ENCODE data around the gene ARHGAP23.

ARHGAP23 gene

DNA sequence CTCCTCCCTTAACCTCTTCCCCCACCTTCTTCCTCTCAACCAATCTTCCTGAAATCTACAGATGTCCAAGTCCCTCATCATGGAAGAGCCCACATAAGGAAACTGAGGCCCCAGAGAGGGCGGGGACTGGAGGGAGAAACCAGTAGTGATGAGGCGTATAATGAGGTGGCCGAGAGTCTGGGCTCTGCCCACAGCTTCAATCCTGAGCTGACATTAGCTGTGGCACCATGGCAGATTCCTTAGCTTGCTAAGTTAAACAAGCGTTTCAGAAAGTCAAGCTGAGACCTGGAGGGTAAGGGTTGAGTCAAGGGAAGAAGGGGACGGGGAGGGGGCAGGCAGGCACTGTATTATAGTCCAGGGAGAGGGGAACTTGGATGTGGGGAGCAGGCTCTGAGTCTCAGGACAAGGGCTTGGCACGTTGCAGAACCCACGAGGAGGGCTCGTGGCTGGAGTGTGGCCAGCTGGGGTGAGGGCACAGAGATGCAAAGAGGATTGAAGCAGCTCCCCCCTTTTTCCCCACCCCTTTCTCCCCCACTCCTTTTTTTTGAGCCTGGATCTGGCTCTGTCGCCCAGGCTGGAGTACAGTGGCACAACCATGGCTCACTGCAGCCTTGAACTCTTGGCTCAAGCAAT, 13.3 kb downstream of the ARHGAP23 start:
- DNase-seq (ENCODE audit: low read depth), result no peak

DNA sequence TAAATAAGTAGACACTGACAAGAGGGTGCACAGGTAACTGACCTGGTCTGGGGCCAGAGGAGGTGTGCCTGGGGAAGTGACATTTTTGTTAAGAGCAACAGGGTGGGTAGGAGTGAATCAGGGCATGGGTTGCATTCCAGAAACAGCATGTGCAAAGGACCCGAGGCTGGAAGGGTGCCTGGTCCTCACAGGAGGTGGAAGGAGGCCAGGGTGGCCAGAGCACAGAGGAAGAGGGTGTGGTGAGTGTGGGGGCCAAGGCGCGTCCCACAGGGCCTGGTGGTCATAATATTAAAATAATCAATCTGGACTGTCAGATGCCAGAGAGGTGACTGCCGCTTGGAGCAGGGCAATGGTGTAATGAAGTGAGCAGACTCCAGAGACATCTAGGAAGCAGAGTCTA, 14.3 kb downstream of the ARHGAP23 start:
- DNase-seq (ENCODE audit: low read depth), result no peak

DNA sequence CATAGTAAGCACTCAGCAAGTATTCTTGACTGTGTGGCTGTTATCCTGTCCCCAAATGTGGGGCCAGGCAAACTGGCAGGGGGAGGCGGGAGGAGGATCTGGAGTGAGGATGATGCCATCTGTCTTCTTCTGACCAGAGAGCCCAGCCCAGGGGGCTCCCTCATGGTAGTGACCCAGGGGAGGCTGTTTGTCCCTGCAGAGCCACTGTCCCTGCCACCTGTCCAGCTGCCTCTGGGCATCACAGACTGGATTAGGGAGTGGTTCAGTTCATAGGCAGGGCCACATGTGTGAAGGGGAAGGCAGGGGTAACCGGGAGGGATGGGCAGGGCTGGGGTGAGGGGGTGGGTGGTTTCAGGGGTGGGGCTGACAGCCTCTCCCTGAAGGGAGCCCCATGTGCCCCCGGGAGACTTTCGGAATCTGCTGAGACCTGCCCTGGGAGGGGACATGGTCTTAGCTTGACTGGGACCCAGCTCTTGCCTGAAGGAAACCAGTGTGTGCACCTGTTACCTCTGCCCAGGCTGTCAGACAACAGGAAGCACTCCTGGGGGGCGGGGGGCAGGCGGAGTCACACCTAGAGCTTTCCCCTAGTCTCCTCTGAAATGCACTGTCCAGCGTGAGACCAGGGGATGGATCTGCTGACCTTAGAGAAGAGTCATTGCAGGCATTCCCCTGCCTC, 15.2 kb downstream of the ARHGAP23 start:
- DNase-seq (ENCODE audit: low read depth), result no peak

DNA sequence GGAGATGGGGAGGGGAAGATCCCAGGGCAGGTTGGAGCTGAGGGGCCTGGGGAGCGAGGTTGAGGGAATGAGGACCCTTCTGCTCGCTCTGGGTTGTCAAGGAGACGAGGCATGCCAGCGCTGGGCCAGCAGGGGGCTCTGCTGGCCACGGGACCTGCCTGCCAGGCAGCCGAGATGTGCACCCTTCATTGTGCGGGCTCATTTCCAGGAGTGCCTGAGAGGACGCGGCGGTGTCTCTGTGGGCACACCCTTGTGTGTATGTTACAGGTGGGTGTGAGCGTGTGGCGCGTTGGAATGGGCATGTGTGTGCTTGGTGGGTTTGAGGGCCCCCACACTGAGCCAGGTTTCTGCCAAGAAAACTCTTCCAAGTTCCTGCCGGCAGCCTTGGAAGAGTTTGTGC, 15.9 kb downstream of the ARHGAP23 start:
- DNase-seq (ENCODE audit: low read depth), result peak; percentile 42

DNA sequence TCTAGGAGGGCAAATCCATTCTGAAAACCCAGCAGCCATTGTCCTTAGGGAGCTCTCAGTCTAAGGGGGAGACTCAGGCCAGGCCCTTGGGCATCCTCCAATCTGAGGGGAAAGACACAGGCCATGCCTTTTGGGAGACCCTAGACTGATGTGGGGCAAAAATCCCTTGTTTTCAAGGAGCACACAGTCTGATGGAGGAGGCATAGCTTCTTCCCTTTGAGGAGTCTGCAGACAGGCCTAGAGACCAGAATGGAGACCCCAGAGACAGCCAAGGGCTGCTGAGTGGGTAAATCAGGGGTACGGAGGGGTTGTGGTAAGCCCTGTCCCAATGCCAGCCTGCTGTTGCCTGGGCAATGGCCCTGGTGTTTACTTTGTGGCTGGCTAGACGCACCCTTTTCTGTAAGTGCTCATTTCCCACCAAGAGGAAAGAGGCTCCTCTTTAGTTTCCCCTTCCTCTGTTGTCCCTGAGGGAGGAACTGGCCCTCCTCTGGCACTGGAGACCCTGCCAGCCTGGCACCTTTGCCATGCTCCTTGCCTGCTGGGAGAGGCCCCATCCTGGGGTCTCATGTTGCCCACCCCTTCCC, 19.3 kb downstream of the ARHGAP23 start:
- no peak for DNase-seq (ENCODE audit: low read depth)

DNA sequence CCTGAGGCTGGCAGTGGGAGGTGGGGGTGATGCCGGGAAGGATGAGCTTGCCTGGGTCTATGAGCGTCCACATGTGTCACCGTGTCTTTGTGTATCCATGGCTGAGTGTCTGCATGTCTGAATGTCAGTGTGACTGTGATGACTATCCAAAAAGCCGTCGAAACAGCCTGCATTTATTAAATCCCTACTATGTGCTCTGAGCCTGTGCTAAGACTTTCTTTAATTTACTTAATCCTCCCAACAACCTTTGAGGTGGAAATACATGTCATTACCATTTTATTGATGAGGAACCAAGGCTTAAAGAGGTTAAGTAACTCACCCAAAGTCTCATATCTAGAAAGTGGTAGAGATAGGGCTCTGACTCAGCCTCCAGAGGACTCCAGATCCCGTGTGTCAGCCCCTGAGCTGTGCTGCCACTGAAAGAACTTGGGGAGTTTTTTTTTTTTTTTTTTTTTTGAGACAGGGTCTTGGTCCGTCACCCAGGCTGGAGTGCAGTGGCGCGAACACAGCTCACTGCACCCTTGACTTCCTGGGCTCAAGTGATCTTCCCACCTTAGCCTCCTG, 20.0 kb downstream of the ARHGAP23 start:
- no peak for DNase-seq (ENCODE audit: low read depth)

DNA sequence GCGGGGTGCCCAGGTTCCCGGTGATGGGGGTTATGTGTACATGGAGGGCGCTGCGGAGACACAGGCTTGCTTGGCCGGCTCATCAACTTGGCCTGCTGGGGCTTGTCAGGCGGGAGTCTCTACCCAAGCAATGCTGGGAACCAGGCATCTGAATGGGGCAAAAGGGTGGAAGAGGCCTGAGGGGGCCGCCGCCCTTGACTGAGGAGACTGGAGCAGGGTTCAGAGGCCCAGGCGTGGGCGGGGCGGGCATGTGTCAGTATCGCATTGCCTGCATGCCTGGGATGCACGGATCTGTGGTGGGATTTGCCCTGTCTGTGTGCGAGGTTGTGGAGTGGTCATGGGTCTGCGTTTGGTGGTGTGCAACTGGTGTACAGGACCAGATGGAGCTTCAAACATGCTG, 21.1 kb downstream of the ARHGAP23 start:
- no peak for DNase-seq (ENCODE audit: low read depth)

DNA sequence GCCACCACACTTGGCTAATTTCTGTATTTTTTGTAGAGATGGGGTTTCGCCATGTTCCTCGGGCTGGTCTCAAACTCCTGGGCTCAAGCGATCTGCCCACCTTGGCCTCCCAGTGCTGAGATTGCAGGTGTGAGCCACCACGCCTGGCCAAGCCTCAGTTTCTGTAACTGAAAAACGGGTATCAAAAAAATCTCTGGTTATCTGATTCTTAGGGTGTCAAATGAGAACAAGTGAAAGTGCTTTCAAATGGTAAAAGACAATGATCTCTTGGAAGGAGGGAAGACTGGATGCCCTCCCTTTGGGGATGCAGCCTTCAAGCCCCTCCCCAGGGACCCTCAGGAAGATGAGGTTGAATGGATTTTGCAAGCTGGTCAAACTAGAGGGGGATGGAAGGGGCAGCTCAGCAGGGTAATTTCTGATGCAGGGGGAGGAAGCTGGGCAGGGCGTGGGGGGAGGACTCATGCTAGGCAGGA, 22.3 kb downstream of the ARHGAP23 start:
- DNase-seq (ENCODE audit: low read depth), result no peak

DNA sequence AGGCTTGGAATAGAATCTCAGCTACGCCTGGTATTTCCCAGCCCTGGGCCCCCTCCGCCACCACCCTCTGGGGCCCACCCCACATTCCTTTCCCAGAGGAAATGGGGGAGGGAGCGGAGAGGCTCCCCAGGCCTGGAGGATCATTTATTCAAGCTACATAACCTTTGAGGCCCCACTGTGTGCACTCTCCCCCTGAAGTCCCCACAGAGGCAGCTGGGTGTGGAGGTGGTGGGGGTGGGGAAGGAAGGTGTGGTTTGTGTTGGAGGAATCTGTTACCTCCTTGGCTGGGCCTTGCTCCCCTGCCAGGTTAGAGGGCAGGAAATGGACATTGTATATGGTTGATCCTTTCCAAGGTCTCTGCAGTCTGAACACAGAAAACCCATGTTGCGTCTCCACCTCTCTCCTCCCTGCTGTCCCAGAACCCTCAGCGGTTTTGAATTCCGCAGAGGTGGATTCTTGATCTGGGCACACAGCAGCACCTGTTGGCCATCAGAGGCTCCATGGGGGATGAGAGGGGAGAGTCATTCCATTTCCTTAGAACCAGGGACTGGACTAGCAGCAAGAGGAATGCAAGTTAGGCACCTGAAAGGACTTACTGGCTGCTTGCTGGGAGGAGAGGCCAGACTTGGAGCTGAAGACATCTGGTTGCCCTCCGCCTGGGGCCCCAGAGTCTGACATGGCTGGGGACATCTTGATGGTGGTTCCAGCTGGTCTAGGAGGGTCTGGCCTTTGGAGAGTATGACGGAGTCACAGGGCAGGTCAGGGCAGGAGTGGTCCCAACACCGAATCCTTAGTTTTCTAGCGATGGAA, 23.0 kb downstream of the ARHGAP23 start:
- DNase-seq (ENCODE audit: low read depth), result no peak

DNA sequence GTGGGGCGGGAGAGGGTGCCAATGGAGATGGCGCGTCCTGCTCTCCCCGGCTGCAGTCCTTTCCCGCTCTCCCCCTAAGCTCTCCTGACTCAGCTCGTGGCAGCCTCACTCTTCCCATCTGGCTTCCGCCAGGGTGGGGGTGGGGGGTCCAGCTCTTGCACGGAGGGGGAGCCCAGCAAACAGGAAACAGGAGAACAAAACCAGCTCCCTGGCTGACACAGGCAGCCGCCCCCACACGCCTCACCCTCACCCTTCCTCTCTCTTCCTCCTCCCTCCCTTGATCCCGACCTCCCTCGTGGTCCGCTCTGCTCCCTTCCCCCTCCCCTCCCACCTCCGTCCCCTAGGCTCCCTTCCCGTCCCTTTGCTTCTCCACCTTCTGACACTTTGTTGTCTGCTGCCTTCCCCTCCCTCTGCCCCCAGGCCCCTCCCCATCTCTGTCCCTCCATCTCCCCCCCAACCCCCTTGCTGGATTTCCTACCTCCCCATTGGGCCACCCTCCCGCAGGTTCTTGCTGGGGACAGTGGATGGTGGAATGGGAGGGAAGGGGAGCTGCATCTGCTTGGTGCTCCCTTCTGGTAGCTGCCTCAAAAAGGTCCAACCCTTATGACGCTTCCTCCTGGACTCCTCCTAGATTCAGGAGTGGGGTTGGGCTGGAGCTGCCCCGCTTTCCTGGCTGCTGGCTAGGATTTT, 23.7 kb downstream of the ARHGAP23 start:
- DNase-seq (ENCODE audit: low read depth), result no peak

DNA sequence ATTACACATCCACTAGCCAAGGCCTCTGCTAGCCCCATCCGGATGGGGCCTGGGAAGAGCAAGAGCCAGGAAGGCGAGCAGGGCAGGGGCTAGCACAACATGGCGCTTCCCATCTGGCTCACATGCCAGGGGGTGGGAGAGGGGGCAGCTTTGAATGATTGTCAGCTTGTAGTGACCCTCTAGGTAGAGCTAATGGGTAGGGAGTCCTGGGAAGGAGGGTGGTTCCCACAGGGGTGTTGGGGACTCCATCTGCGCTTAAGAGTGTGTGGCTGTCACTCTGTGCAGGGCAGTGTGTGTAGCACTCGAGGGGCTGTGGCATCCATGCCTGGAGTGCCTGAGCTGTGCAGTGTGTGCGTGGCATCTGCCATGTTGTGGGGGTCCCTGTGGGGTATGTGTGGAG, 24.5 kb downstream of the ARHGAP23 start:
- DNase-seq (ENCODE audit: low read depth), result no peak

DNA sequence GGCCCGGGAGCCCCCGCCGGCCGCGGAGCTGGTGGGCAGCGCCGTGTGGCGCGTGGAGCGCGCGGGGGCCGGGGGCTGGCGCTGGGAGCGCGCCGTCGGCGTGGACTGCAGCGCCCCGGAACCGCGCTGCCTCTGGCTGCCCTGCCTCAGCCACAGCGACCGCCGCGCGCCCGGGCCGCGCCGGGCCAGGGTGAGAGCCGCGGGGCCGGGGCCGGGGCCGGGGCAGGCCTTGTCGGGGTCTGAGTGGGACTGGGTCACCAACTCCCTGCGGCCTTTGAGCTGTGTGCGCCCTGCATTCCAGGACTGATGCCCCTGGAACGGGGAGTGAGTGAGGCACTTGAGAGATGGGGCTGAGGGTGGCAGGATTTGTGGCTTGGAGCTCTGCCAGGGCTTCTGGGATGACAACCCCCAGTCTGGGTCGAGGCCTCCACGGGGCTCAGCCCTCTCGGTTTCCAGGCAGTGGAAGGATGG, 25.7 kb downstream of the ARHGAP23 start:
- no peak for DNase-seq (ENCODE audit: low read depth)

DNA sequence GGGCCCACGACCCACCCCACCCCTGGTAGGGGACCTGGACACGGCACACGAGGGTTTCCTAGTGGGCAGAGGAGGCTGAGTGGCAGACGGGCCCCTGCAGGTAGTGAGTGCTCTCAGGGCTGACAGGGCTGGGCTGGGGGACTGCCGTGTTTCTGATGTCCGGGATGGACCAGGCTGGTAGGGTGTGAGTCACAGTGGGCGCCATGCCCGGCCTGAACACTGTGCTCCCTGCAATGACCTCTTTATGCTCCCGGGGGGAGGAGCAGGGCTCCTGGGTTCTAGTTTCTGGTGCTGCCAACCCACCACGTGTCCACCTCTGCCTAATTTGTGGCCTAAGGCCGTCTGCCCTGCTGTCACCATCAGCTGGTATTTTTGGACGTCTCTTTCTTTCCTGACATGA, 26.3 kb downstream of the ARHGAP23 start:
- no peak for DNase-seq (ENCODE audit: low read depth)

DNA sequence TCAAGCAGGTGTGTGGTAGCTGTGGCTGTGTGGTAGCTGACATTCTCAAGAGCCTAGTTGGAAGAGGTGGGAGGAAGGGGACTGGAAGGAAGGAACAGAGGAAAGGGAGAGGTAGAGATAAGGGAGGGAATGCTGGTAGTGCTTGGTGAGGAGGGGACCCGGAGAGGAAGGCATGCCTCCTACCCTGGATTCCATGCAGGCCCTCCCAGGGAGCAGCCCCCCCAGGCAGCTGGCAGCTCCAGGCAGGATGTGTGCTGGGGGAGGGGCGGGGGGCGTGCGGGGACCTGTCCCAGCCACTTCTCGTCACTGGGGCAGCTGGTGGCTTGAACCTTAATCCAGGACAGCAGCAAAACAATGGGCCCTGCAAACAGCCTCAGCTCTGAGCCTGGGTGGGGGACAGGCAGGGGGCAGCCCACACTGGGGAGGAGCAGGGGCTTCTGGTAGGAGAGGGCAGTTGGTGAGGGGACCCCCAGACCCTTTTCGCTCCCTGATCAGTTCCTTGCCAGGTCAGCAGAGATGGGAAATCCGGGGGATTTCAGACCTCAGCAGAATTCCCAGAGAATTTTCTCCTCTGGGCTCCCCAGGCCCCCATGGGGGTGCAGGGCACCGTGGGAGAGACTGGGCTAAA, 27.1 kb downstream of the ARHGAP23 start:
- DNase-seq (ENCODE audit: low read depth), result no peak

DNA sequence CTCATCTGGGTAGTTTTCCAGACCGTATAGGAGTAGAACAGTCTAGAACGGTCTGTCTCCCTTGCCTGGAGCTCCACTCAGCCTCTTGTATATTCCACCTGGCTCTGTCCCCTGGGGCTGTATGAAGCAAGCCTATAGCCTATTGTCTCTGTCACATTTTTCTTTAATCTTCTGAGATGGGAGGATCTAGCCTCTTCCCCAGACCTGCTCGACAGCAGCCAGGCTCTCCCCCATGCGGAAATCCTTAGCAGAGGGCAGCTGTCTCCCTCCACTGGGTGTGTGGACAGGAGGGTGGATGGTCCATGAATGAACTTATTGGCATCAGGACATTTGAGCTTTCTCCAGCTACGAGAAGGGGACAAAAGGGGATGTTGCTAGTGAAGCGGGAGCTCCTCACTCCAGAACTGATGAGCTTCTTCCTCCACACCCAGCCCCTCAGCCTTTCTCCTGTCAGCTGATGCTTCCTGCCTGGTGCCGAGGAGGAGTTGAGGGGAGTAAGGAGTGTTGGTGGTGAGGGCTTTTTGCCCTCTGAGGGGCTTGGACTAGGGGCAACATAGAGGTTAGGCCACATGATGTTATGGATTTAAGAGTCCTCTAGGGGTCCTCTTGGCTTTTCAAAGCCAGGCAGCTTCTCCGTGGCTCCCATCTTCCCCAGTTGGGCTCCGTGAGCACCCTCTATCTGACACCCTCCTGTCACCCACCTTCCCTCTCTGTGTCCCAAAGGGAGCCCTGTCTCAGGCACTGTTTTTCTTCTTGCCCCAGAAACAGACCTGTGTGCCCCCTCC, 28.0 kb downstream of the ARHGAP23 start:
- DNase-seq (ENCODE audit: low read depth), result no peak

DNA sequence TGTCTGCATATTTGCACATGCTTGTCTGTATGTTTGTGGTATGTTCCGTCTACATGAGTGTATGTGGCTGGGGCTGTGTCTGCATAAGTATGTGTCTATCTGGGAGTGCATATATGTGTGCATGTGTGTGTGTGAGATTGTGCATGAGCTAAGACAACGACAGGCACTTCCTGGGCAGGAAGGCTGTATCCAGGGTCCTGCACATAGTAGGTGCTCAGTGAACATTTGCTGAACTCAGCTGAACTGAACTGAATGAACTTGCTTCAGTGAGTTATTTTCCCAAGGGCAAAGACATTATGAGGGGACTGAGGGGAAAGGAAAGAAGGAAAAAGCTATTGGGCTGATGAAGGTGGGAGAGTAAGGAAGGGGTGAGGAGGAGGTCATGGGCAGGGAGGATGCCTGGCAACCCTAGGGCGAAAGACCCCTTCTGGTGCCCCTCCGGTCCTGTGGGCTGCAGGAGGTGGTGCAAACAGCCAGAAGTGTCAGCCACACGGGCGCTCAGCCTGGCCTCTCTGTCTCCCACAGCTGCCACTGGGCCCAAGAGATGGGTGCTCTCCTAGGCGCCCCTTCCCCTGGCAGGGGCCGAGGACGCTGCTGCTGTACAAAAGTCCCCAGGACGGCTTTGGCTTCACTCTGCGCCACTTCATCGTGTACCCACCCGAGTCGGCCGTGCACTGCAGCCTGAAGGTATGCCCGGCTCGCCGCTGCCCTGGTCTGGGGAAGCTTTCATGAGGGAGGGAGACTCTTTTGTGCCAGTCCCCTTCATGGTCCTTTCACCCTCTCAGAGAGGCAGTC, 29.5 kb downstream of the ARHGAP23 start:
- DNase-seq (ENCODE audit: low read depth), result no peak

DNA sequence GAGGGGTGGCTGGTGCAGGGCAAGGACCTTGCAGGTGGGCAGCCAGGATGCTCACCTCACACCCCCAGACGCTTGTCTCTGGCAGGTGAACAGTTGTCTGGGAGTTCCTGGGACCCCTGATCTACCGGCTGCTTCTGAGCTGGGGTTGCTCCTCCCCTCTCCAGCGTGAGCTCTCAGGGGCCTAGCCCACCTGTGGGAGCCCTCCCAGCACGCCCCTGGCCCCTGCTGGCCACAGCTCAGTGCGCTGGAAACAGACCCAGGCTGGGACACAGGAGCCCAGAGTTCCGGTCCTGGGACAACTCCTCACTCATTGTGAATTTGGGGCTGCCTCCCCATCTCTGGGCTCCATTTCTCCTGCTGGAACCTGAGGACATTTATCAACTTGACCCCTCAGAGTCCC, 30.3 kb downstream of the ARHGAP23 start:
- no peak for DNase-seq (ENCODE audit: low read depth)

DNA sequence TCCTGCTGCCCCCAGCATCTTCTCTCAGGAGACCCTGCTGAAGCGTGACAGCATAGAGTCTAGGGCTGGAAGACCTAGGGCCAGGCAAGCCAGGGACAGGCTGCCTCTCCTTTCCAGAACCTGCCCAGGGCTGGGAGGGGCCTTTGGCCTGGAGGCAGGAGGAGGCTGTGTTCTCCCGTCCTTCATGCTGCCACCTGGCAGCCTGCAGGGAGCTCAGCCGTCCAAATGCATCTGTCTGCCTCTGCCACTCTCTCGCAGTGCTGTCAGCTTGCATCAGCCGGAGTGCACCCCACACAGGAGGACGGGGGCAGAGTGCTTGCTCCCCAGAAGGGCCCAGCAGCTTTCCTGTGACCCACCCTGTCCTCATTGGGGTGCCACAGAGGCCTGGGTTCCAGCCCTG, 31.3 kb downstream of the ARHGAP23 start:
- no peak for DNase-seq (ENCODE audit: low read depth)

DNA sequence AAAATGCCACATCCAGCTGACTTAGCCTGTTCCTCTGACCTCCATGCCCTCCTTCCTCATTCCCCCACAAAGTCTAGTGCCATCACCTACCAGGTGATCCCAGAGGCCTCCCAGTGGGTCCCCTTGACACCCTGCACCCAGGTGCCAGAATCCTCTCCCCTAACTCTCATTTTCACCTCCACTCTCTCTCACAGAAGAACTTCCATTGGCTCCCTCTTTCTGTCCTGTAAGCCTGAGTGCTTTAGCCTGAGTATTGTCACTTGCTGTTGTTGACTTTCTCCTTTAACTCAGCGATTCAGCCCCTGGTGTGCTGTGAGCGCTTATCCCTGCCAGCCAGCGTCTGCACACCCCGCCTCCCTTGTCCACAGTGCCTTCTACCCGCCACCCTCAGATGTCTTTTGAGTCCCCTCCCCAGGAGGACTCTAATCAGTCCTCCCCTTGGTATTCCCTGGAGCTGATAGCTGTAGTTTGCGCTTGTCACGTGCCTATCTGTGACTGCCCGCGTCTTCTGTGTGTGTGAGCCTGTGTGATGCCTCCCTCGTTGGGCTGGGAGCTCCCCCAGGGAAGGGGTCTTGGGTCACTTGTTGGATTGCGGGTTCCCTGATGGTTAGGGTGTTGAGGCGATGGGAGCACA, 31.9 kb downstream of the ARHGAP23 start:
- DNase-seq (ENCODE audit: low read depth), result no peak
